Testis (tissue), 3 donors: ENCODE measurements around the gene REXO5. TPM values are rescaled to one million over a fixed set of nuclear protein-coding genes. Genes with fewer than 3 reads are reported as not detected.

ENCODE experiments used
- DNase-seq: peaks from one replicate; pipeline ENCODE4 v3.0.0-alpha.2; 2019
- H3K27ac ChIP-seq, 2 donors: fragments of 200-600 bp; sonication (generic); one replicate each; pipeline ENCODE4 v1.5.1; 2019
- H3K27me3 ChIP-seq: fragments of 200-600 bp; sonication (generic); one replicate; pipeline ENCODE4 v1.5.1; 2019
- H3K36me3 ChIP-seq: fragments of 200-600 bp; sonication (generic); one replicate; pipeline ENCODE4 v1.5.1; 2017; ENCODE audit warnings: low read depth; ENCODE audit errors: missing control alignments
- H3K4me1 ChIP-seq: fragments of 200-600 bp; sonication (generic); one replicate; pipeline ENCODE4 v1.5.1; 2019
- H3K4me3 ChIP-seq, 2 donors: fragments of 200-600 bp; sonication (generic); one replicate each; pipeline ENCODE4 v1.5.1; 2017 to 2019
- H3K9me3 ChIP-seq: fragments of 200-600 bp; sonication (generic); one replicate; pipeline ENCODE4 v1.5.1; 2017
- CTCF ChIP-seq, 3 experiments: fragments of 450-650 bp in 2 of 3; fragments of 200-600 bp in 1 of 3; sonication (generic) in 1 of 3; IDR thresholded peaks; one replicate each; pipeline ENCODE4 v1.5.1; 2016 to 2019; ENCODE audit warnings: antibody characterized with exemption in 3 of 3, mild to moderate bottlenecking in 2 of 3, moderate library complexity in 1 of 3
- POLR2A ChIP-seq: fragments of 450-650 bp; IDR thresholded peaks from one replicate; pipeline ENCODE4 v1.6.1; 2017; ENCODE audit warnings: antibody characterized with exemption, mild to moderate bottlenecking, moderate library complexity
- WGBS, 2 donors: methylation state at CpG; one replicate each; pipeline ENCODE4 v1.1.5; 2018; 5-methylcytosine and 5-hydroxymethylcytosine counted together
- intact Hi-C: fragments of 100-400 bp; cut with DNase I; formaldehyde crosslinking; loops from one replicate; pipeline ENCODE4 v1.15.1; 2023; ENCODE audit warnings: low total_unique reads
- polyA plus RNA-seq: library from polyadenylated mRNA; stranded (reverse); fragments of 350-450 nt; fragmentation: Illumina TruSeq; extraction: RNeasy Lipid Tissue Mini Kit (QIAGEN cat#74804); gene quantifications from one replicate; pipeline ENCODE4 v1.2.3, GENCODE V29; 2014; ENCODE audit warnings: low read depth, low replicate concordance; ENCODE audit not compliant: insufficient read depth
- total RNA-seq, 2 donors: library from RNA; depleted of rRNA; stranded (reverse); fragments of >200 nt; gene quantifications; one replicate each; pipeline ENCODE4 v1.2.3, GENCODE V29; 2016

REXO5 gene
- total and polyA plus RNA-seq, 3 donors from 2014 or later, result 228 to 991 (median 234) TPM

- TF ChIP-seq POLR2A (no peak), CTCF (IDR thresholded peaks at IDR 0.05) (no peak)
- Histone ChIP-seq H3K4me1 (no peaks in the 10 kb centered on the region), H3K27ac (no peak overlapping the region), H3K4me3 (no peak overlapping the region), H3K36me3 (no peaks in the 10 kb centered on the region), H3K9me3 (no peaks in the 10 kb centered on the region), H3K27me3 (no peaks in the 10 kb centered on the region)
- intact Hi-C loops, result no loop called here
- WGBS, 2 donors, result 88 to 95% methylated on average over 4 of the region's 4 CpGs
- DNase-seq, result no peak
These were observed 15.4 kb downstream of the REXO5 start for GRCh38 chr16:20821682-20822081.

GRCh38 chr16:20822521-20823325 is 16.4 kb downstream of the REXO5 start:
- 76 to 89% methylated on average over 3 of the region's 3 CpGs for WGBS, 2 donors
- Histone ChIP-seq H3K27ac (no peak overlapping the region), H3K27me3 (no peaks in the 10 kb centered on the region), H3K9me3 (no peaks in the 10 kb centered on the region), H3K4me3 (no peak overlapping the region), H3K4me1 (no peaks in the 10 kb centered on the region), H3K36me3 (no peaks in the 10 kb centered on the region)
- no peak for DNase-seq
- intact Hi-C loops, result no loop called here
- TF ChIP-seq POLR2A, result no peak
- TF ChIP-seq CTCF (IDR thresholded peaks at IDR 0.05), result no peak

- WGBS, 2 donors, result 28 to 49% methylated on average over 3 of the region's 3 CpGs
These were observed 19.8 kb downstream of the REXO5 start for GRCh38 chr16:20826039-20826566.

GRCh38 chr16:20829536-20829935 is 23.2 kb downstream of the REXO5 start:
- Histone ChIP-seq H3K36me3 (no peaks in the 10 kb centered on the region), H3K27me3 (no peaks in the 10 kb centered on the region), H3K9me3 (no peaks in the 10 kb centered on the region), H3K27ac (no peak overlapping the region), H3K4me1 (no peaks in the 10 kb centered on the region), H3K4me3 (no peak overlapping the region)
- no peak for TF ChIP-seq CTCF (IDR thresholded peaks at IDR 0.05)
- TF ChIP-seq POLR2A, result no peak
- intact Hi-C loops, result no loop called here
- no peak for DNase-seq
- WGBS, 2 donors, result 87 to 93% methylated on average over 1 of the region's 1 CpG

More at GRCh38 chr16:20826039-20826566, 19.8 kb downstream of the REXO5 start:
- no peaks in the 10 kb centered on the region for H3K9me3 ChIP-seq
- no peak overlapping the region for H3K4me3 ChIP-seq
- no peaks in the 10 kb centered on the region for H3K4me1 ChIP-seq
- no peaks in the 10 kb centered on the region for H3K36me3 ChIP-seq
- H3K27ac ChIP-seq, result no peak overlapping the region
- intact Hi-C loops, result no loop called here
- DNase-seq, result no peak
- no peak for TF ChIP-seq CTCF (IDR thresholded peaks at IDR 0.05)
- TF ChIP-seq POLR2A, result no peak
- no peaks in the 10 kb centered on the region for H3K27me3 ChIP-seq
